Activated naive CD8-positive, alpha-beta T cell treated with anti-CD3 and anti-CD28 coated beads, Interleukin-2, amount 10 ng/mL, durations not matched to agents 7 days and 5 days (primary cell): ENCODE measurements around the gene CYP26B1. TPM values are rescaled to one million over a fixed set of nuclear protein-coding genes. Genes with fewer than 3 reads are reported as not detected.

Experiments
- ATAC-seq: fragments of 150-1000 bp; cut with Tn5 transposase; one replicate; pipeline ENCODE4 v1.10.0; 2021; ENCODE audit warnings: low read depth, moderate library complexity
- POLR2A ChIA-PET: fragments of 350-600 bp; sonication (Branson Sonifier 250); formaldehyde crosslinking; loops from one replicate; lab custom pipeline; 2021; ENCODE audit warnings: antibody characterized with exemption; lab: Charles Lee
- DNase-seq: peaks from one replicate; pipeline ENCODE4 v3.0.0; 2021
- H3K27ac Mint-ChIP-seq: one replicate; pipeline ENCODE4 v1.8.0; 2022; ENCODE audit warnings: mild to moderate bottlenecking, mixed read lengths
- H3K27me3 Mint-ChIP-seq: one replicate; pipeline ENCODE4 v1.8.0; 2022; ENCODE audit warnings: mild to moderate bottlenecking, moderate library complexity, mixed read lengths
- H3K36me3 Mint-ChIP-seq: one replicate; pipeline ENCODE4 v1.8.0; 2021; ENCODE audit warnings: mild to moderate bottlenecking, mixed read lengths
- H3K4me1 Mint-ChIP-seq: one replicate; pipeline ENCODE4 v1.8.0; 2021; ENCODE audit warnings: mixed read lengths
- H3K4me3 Mint-ChIP-seq: one replicate; pipeline ENCODE4 v1.8.0; 2022; ENCODE audit warnings: mild to moderate bottlenecking, moderate library complexity, mixed read lengths
- H3K9me3 Mint-ChIP-seq: one replicate; pipeline ENCODE4 v1.8.0; 2021; ENCODE audit warnings: mixed read lengths
- total RNA-seq, 2 experiments: library from RNA; stranded (reverse); gene quantifications; one replicate each; pipeline ENCODE4 v1.2.3, GENCODE V29; 2021

Gene CYP26B1
- total RNA-seq, 2 experiments from 2014 or later = not detected

DNA sequence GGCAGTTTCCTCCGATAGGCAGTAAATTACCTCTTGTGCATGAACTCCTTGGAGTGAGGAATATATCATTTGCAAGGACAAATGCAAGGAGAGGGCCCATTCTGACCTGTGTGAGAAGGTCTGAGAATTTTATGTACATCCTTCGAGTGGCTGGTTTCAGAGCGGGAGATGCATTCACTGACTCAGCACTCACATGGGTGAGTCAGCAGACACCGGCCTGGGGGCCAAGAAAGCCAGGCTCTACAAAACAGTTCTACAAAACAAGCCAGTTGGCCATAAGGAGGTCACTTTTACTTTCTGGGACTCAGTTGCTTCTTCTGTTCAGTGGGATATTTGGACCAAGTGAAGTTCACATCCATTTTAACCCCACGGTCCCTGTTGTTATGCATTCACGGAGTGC, 35.3 kb downstream of the CYP26B1 start:
- Mint-ChIP-seq H3K36me3 (no peaks in the 10 kb centered on the region), H3K9me3 (no peaks in the 10 kb centered on the region), H3K4me3 (no peak overlapping the region), H3K4me1 (no peaks in the 10 kb centered on the region), H3K27me3 (peaks cover 10% of the 10 kb centered on the region), H3K27ac (no peak overlapping the region)
- DNase-seq (no peak), ATAC-seq (no peak)
- POLR2A ChIA-PET = no interaction called here

- DNase-seq (no peak), ATAC-seq (no peak)
- Mint-ChIP-seq H3K9me3 (no peaks in the 10 kb centered on the region), H3K36me3 (no peaks in the 10 kb centered on the region), H3K27me3 (peaks cover 12% of the 10 kb centered on the region), H3K27ac (no peak overlapping the region), H3K4me3 (no peak overlapping the region), H3K4me1 (no peaks in the 10 kb centered on the region)
- POLR2A ChIA-PET = no interaction called here
These were observed 36.6 kb downstream of the CYP26B1 start for GRCh38 chr2:72111061-72111460.

GRCh38 chr2:72109904-72110303, 37.8 kb downstream of the CYP26B1 start:
- Mint-ChIP-seq H3K9me3 (no peaks in the 10 kb centered on the region), H3K4me1 (no peaks in the 10 kb centered on the region), H3K27ac (no peak overlapping the region), H3K4me3 (no peak overlapping the region), H3K36me3 (no peaks in the 10 kb centered on the region), H3K27me3 (peaks cover 12% of the 10 kb centered on the region)
- ATAC-seq (no peak), DNase-seq (no peak)
- POLR2A ChIA-PET = no interaction called here

DNA sequence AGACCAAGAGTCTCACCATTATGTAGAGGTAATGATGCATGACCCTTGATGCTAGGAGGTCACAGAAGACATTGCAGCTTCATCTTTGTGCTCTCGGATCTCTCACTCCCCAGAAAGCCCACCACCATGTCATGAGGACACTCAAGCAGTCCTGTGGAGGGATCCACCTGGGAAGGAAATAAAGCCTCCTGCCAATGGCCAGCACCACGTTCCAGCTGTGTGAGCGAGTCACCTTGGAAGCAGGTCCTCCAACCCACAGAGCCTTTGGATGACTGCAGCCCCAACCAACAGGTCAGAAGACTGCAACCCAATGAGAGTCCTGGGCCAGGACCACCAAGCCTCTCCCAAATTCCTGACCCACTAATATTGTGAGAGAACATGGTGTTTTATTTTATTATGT, 38.4 kb downstream of the CYP26B1 start:
- no peak overlapping the region for H3K27ac Mint-ChIP-seq
- no peaks in the 10 kb centered on the region for H3K36me3 Mint-ChIP-seq
- H3K9me3 Mint-ChIP-seq = no peaks in the 10 kb centered on the region
- DNase-seq = no peak
- H3K27me3 Mint-ChIP-seq = peaks cover 12% of the 10 kb centered on the region
- H3K4me3 Mint-ChIP-seq = no peak overlapping the region
- POLR2A ChIA-PET = no interaction called here
- no peaks in the 10 kb centered on the region for H3K4me1 Mint-ChIP-seq
- no peak for ATAC-seq

DNA sequence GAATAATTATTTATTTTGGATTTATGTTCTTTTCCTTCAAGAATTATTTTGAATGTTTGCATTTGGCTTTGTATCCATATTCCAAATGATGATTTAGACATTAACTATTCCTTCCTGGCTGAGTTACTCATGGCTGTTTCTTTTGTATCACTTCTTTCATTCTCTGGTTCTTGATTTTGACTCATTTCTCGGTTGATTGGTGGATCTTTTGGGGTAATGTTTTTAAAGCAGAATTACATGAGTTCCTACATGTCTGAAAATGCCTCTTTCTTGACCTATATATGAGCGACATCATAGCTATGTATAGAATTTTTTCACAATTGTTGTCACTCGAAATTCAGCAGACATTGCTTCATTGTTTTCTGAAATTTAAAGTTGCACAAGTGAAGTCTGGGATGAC, 39.5 kb downstream of the CYP26B1 start:
- no peak overlapping the region for H3K27ac Mint-ChIP-seq
- DNase-seq = no peak
- no peaks in the 10 kb centered on the region for H3K4me1 Mint-ChIP-seq
- no peak overlapping the region for H3K4me3 Mint-ChIP-seq
- no peak for ATAC-seq
- no peaks in the 10 kb centered on the region for H3K36me3 Mint-ChIP-seq
- peaks cover 14% of the 10 kb centered on the region for H3K27me3 Mint-ChIP-seq
- POLR2A ChIA-PET = no interaction called here
- no peaks in the 10 kb centered on the region for H3K9me3 Mint-ChIP-seq

DNA sequence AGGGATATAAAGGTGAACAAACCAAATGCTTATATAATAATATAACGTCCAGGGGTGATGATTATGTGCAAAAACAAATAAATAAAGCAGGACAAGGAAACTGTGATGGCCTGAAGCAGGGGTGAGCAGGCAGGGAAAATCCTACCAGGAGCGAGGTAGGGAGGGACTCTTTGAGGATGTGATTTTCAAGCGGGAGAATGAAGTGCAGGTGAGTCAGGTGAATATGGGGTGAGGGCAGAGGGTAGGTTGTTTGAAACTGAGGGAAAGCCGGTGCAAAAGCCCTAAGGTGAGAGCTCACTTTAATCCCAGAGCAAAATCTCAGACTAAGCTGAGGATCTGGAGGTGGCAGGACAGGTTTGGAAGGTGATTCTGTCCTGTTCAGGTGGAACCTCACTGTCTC, 40.7 kb downstream of the CYP26B1 start:
- H3K36me3 Mint-ChIP-seq = no peaks in the 10 kb centered on the region
- H3K27me3 Mint-ChIP-seq = peaks cover 19% of the 10 kb centered on the region
- no peak overlapping the region for H3K27ac Mint-ChIP-seq
- DNase-seq (no peak), ATAC-seq (no peak)
- no peaks in the 10 kb centered on the region for H3K9me3 Mint-ChIP-seq
- no peak overlapping the region for H3K4me3 Mint-ChIP-seq
- POLR2A ChIA-PET = no interaction called here
- no peaks in the 10 kb centered on the region for H3K4me1 Mint-ChIP-seq

DNA sequence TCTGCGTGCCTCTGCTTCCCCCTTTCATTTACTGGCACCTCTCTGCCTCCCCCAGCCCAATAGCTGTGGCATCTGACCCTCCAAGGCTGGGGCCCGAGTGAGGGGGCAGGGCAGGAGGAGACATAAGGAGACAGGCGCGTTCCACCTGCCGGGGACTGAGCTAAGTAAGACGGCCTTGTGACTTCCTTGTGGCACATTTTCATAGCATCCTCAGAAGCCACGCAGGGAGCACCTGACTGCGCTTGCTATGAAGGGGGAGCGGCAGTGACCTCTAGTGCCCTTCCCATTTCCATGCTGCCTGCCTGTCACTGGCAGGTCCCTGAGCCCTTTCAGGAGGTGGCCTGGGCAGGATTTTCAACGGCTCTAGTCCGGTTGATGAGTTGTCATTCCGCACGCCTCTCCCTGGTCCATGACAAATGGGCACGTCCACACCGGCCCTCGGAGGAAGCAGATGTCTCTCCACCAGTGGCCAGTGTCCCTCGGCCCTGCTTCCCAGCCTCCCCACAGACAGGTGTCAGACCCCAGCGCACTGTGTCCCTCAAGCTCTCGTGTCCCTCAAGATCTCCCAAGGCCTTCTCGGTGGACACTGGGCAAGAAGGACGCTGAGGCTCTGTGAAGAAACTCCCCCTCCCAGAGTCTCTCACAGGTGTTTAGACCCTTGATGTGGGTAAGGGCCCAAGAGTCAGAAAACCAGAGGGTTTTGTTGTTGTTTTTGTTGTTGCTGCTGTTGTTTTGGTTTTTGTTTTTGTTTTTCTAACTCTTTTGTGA, 42.7 kb downstream of the CYP26B1 start:
- POLR2A ChIA-PET = no interaction called here
- no peak overlapping the region for H3K27ac Mint-ChIP-seq
- H3K27me3 Mint-ChIP-seq = peaks cover 18% of the 10 kb centered on the region
- no peak for DNase-seq
- H3K9me3 Mint-ChIP-seq = no peaks in the 10 kb centered on the region
- no peak for ATAC-seq
- no peak overlapping the region for H3K4me3 Mint-ChIP-seq
- H3K4me1 Mint-ChIP-seq = no peaks in the 10 kb centered on the region
- no peaks in the 10 kb centered on the region for H3K36me3 Mint-ChIP-seq

DNA sequence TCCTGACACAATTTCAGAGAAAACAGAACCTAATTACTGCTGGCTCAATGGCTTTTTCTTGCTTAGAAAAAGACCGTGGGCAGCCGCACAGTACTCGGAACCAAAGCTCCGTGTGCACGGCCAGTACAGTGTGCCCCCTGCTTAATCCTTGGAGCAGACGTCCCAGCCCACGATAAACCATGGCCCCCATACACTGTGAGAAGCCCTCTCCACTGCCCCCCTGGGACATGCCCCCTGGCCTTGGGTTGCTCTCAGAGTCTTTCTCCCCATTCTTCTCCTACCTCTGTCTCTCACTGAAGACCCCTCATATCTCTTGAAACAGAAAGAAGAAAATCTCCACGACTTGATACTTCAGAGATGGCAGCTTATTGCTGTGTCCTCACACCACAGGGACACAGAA, 44.0 kb downstream of the CYP26B1 start:
- H3K9me3 Mint-ChIP-seq = no peaks in the 10 kb centered on the region
- H3K27ac Mint-ChIP-seq = no peak overlapping the region
- POLR2A ChIA-PET = no interaction called here
- peaks cover 17% of the 10 kb centered on the region for H3K27me3 Mint-ChIP-seq
- DNase-seq = no peak
- H3K36me3 Mint-ChIP-seq = no peaks in the 10 kb centered on the region
- H3K4me1 Mint-ChIP-seq = no peaks in the 10 kb centered on the region
- ATAC-seq = no peak
- H3K4me3 Mint-ChIP-seq = no peak overlapping the region

GRCh38 chr2:72103161-72103560, 44.5 kb downstream of the CYP26B1 start:
- Mint-ChIP-seq H3K4me1 (no peaks in the 10 kb centered on the region), H3K9me3 (no peaks in the 10 kb centered on the region), H3K36me3 (no peaks in the 10 kb centered on the region), H3K4me3 (no peak overlapping the region), H3K27ac (no peak overlapping the region), H3K27me3 (peaks cover 14% of the 10 kb centered on the region)
- POLR2A ChIA-PET = no interaction called here
- DNase-seq (no peak), ATAC-seq (no peak)

DNA sequence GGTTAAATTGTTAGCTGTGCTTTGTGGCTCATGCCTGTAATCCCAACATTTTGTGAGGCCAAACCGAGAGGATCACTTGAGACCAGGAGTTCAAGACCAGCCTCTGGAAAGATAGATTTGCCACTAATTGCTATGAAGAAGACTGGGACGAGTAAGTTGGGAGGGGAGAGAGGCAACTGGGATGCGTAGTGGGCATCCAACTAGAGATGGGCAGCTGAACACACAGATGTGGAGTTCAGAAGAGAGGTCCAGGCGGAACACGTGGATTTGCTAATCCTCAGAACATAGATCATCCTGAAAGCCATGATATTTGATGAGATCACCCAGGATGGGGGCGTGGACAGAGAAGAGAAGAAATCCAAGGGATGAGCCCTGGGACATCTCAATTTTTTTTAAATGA, 48.7 kb downstream of the CYP26B1 start:
- POLR2A ChIA-PET = no interaction called here
- DNase-seq (no peak), ATAC-seq (no peak)
- Mint-ChIP-seq H3K4me3 (no peak overlapping the region), H3K4me1 (no peaks in the 10 kb centered on the region), H3K27ac (no peak overlapping the region), H3K36me3 (no peaks in the 10 kb centered on the region), H3K27me3 (peaks cover 9% of the 10 kb centered on the region), H3K9me3 (no peaks in the 10 kb centered on the region)

DNA sequence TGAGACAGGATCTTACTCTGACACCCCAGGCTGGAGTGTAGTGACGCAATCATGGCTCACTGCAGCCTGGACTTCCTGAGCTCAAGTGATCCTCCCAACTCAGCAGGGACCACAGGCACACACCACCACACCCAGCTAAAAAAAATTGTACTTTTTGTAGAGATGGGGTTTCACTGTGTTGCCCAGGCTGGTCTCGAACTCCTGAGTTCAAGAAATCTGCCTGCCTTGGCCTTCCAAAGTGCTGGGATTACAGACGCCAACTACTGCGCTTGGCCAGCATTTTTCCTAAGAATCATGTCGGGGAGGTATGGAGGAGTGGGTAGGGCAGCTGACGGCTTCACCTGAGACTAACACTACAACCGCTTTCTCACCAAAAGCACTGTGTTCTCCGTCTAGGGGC, 50.4 kb downstream of the CYP26B1 start:
- Mint-ChIP-seq H3K27me3 (peaks cover 3% of the 10 kb centered on the region), H3K9me3 (no peaks in the 10 kb centered on the region), H3K4me1 (no peaks in the 10 kb centered on the region), H3K27ac (no peak overlapping the region), H3K36me3 (no peaks in the 10 kb centered on the region), H3K4me3 (no peak overlapping the region)
- no peak for DNase-seq
- POLR2A ChIA-PET = no interaction called here
- no peak for ATAC-seq

DNA sequence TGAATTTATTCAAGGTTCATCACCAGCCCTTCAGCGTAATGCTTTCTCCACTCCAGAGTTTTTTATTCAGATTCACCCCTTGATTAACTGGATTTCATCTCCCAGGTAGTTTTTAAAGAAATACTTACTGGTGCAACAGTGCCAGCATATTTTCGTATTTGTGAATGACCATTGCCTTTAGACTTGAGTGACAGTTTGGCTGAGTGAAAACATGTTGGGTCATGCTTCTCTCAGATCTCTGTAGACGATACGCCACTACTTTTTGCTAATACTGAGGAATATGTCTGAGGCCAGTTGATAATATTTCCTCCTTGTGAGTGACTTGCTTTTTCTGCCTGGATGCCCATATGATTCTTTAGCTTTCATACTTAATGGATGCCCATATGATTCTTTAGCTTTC, 51.5 kb downstream of the CYP26B1 start:
- Mint-ChIP-seq H3K4me3 (no peak overlapping the region), H3K27me3 (no peaks in the 10 kb centered on the region), H3K27ac (no peak overlapping the region), H3K9me3 (no peaks in the 10 kb centered on the region), H3K4me1 (no peaks in the 10 kb centered on the region), H3K36me3 (no peaks in the 10 kb centered on the region)
- DNase-seq (no peak), ATAC-seq (no peak)
- POLR2A ChIA-PET = no interaction called here

DNA sequence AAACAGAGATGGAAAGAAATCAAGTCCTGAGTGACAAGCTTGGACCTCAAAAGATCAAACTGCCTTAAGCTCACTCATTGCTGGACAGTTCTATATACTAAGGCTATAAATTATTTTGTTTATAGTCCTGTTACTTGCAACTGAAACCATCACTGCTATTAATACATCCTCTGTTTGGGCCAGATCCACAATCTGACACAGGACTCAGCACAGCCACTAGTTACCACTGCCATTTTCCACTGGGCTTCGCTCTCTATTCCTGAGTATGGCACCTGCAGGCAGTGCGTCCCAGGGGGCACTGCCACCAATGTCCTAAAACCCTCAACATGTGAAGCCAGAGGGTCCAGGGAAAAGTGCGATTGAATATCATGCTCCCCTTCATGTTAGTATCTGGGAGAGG, 52.3 kb downstream of the CYP26B1 start:
- no peaks in the 10 kb centered on the region for H3K36me3 Mint-ChIP-seq
- DNase-seq = no peak
- H3K4me1 Mint-ChIP-seq = no peaks in the 10 kb centered on the region
- POLR2A ChIA-PET = no interaction called here
- ATAC-seq = no peak
- H3K27me3 Mint-ChIP-seq = no peaks in the 10 kb centered on the region
- no peaks in the 10 kb centered on the region for H3K9me3 Mint-ChIP-seq
- no peak overlapping the region for H3K27ac Mint-ChIP-seq
- no peak overlapping the region for H3K4me3 Mint-ChIP-seq

GRCh38 chr2:72094701-72095100, 53.0 kb downstream of the CYP26B1 start:
- no peaks in the 10 kb centered on the region for H3K27me3 Mint-ChIP-seq
- POLR2A ChIA-PET = no interaction called here
- no peak for ATAC-seq

More at GRCh38 chr2:72094701-72095100, 53.0 kb downstream of the CYP26B1 start:
- Mint-ChIP-seq H3K4me3 (no peak overlapping the region), H3K27ac (no peak overlapping the region), H3K9me3 (no peaks in the 10 kb centered on the region), H3K4me1 (no peaks in the 10 kb centered on the region), H3K36me3 (no peaks in the 10 kb centered on the region)
- DNase-seq = no peak
